Esophagus (tissue), 2 donors: ENCODE data around the gene TBXA2R. TPM values are rescaled to one million over a fixed set of nuclear protein-coding genes. Genes with fewer than 3 reads are reported as not detected.
"Not testable (repeated sequence)": the region's sequence is repeated elsewhere in the genome, so short reads cannot be mapped to it uniquely, and the experiment has no call there.

ENCODE experiments used
- H3K27ac ChIP-seq, 2 donors: one replicate each; pipeline ENCODE4 v1.5.1; 2013; ENCODE audit warnings: low read depth in 2 of 2, mild to moderate bottlenecking in 2 of 2, inconsistent platforms in 1 of 2, low read length in 1 of 2, moderate library complexity in 1 of 2
- H3K27me3 ChIP-seq, 2 donors: one replicate each; pipeline ENCODE4 v1.6.1; 2013; ENCODE audit warnings: low read length in 2 of 2, control low read depth in 1 of 2, mild to moderate bottlenecking in 1 of 2; ENCODE audit not compliant: insufficient read depth in 2 of 2, control insufficient read depth in 1 of 2
- H3K36me3 ChIP-seq, 2 donors: one replicate each; pipeline ENCODE4 v1.6.1; 2013; ENCODE audit warnings: low read length in 1 of 2; ENCODE audit not compliant: control insufficient read depth in 2 of 2, insufficient read depth in 2 of 2
- H3K4me1 ChIP-seq, 2 donors: one replicate each; pipeline ENCODE4 v1.6.1; 2013; ENCODE audit warnings: low read length in 1 of 2; ENCODE audit not compliant: control insufficient read depth in 2 of 2, insufficient read depth in 2 of 2
- H3K4me3 ChIP-seq, 2 donors: one replicate each; pipeline ENCODE4 v1.5.1; 2013; ENCODE audit warnings: low read length in 2 of 2, mild to moderate bottlenecking in 2 of 2, low read depth in 1 of 2, moderate library complexity in 1 of 2
- H3K9me3 ChIP-seq, 2 donors: one replicate each; pipeline ENCODE4 v1.6.1; 2013; ENCODE audit warnings: mild to moderate bottlenecking in 2 of 2, low read depth in 1 of 2, low read length in 1 of 2, moderate library complexity in 1 of 2; ENCODE audit not compliant: control insufficient read depth in 2 of 2, insufficient read depth in 1 of 2
- WGBS, 2 donors: extraction: QIAGEN DNeasy Blood & Tissue Kit; methylation state at CpG; one replicate each; pipeline ENCODE4 v1.1.7; 2013; 5-methylcytosine and 5-hydroxymethylcytosine counted together
- polyA plus RNA-seq, 2 donors: library from polyadenylated mRNA; stranded (reverse); fragments of 200-250 nt; gene quantifications; one replicate each; pipeline ENCODE4 v1.2.3, GENCODE V29; 2013
- donor health status: healthy with polysubstance abuse.
- donor health status: Bipolar disorder and iron deficiency.

The TBXA2R gene
- polyA plus RNA-seq, 2 donors: 0.59 to 0.64 TPM

DNA sequence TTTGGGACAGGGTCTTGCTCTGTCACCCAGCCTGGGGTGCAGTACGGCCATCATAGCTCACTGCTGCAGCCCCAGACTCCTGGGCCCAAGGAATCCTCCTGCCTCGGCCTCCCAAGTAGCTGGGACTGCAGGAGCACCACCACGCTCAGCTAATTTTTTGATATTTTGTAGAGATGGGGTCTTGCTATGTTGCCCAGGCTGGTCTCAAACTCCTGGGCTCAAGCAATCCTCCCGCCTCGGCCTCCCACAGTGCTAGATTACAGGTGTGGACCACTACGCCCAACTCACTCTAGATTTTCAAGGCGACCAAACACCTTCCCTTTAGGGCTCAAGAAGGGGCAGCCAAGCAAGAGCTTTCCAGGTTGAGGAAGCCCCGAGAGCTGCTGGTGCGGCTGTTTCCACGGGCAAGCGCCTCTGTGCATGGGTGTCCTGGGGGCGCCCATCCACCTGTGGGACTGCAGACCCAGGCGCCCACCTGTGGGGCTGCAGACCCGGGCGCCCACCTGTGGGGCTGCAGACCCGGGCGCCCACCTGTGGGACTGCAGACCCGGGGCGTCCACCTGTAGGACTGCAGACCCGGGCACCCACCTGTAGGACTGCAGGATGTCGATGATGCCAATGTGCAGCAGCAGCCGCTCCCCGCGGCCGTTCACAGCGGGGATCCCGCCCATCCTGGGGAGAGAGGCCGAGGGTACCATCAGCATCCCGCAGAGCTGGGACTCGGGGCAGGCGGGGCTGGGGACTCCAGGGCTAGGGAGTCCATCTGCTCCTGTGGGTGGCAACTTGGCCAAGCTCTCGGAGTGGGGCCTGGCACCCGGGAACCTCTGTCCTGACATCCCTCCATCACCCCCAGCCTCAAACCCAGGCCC, 41.6 kb upstream of the TBXA2R start:
- H3K9me3 ChIP-seq: no peaks in the 10 kb centered on the region
- no peak overlapping the region for H3K27ac ChIP-seq
- H3K4me3 ChIP-seq: no peak overlapping the region
- no peaks in the 10 kb centered on the region for H3K27me3 ChIP-seq
- H3K4me1 ChIP-seq: peaks cover 0 to 4% of the 10 kb centered on the region in 2 donors
- H3K36me3 ChIP-seq: peaks cover 5 to 44% of the 10 kb centered on the region in 2 donors
- WGBS, 2 donors: 94% methylated on average over 33 of the region's 33 CpGs

DNA sequence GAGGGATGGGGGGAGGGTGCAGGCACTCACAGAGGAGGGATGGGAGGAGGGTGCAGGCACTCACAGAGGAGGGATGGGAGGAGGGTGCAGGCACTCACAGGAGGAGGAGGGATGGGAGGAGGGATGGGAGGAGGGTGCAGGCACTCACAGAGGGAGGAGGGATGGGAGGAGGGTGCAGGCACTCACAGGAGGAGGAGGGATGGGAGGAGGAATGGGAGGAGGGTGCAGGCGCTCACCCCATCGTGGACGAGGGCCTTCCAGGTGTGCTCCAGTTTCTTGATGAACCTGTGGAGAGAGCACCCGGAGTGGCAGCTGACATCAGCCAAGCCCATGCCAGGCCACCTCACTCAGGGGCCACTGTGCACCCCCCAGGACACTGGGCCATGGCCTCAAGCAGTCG, 40.4 kb upstream of the TBXA2R start:
- 87 to 95% methylated on average over 5 of the region's 5 CpGs for WGBS, 2 donors
- H3K27me3 ChIP-seq, H3K27ac ChIP-seq, H3K4me3 ChIP-seq, H3K4me1 ChIP-seq, H3K9me3 ChIP-seq: not testable (repeated sequence)
- H3K36me3 ChIP-seq: peaks cover 5 to 50% of the 10 kb centered on the region in 2 donors

DNA sequence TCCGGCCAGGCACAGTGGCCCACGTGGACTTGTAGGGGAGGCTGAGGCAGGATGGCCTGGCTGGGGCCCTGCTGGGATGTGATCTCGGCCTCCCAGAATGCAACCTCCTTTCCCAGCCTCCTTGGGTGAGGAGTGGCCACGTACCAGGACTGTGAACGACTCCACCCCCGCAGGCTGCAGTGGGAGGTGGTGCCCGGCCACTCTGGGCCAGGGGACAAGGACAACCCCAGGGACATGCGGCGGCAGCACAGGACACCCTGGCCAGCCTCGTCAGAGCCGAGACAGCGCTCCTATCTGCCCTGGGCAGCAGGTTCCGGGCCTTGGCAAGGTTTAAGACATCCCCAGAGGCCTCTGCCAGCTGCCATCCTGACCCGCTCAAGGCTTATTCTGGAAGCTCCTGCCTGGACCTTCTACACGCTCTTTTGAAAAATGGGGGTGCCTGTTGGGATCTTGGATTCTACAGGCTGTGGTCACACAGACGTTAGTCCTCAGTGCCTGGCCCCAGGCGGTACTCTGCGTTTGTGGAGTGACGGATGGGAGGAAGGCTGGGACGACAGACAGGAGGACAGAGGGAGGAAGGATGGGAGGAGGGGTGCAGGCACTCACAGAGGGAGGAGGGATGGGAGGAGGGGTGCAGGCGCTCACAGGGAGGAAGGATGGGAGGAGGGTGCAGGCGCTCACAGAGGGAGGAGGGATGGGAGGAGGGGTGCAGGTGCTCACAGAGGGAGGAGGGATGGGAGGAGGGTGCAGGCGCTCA, 39.8 kb upstream of the TBXA2R start:
- Histone ChIP-seq H3K4me3 (no peak overlapping the region), H3K27ac (no peak overlapping the region), H3K9me3 (no peaks in the 10 kb centered on the region), H3K4me1 (peaks cover 0 to 4% of the 10 kb centered on the region in 2 donors), H3K27me3 (no peaks in the 10 kb centered on the region), H3K36me3 (peaks cover 5 to 47% of the 10 kb centered on the region in 2 donors)
- 88 to 90% methylated on average over 23 of the region's 23 CpGs for whole genome bisulfite sequencing, 2 donors

DNA sequence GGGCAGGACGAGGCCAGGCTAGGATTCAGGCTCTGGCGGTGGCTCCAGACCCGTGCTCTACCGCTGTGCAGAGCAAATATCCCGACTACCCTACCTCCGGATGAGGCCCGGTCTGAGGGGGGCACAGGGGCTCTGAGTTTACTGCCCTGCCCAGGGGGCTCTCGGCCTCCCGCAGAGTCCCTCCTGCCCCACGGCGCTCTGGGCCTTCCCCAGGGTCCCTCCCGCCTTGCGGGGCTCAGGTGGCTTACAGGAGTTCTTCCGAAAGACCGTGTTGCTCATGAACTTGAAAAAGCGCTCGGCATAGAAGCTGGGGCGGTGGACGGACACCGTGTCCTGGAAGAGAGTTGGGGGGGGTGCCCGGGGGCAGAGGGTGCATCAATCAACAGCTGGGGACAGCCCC, 39.1 kb upstream of the TBXA2R start:
- no peak overlapping the region for H3K4me3 ChIP-seq
- no peak overlapping the region for H3K27ac ChIP-seq
- peaks cover 0 to 4% of the 10 kb centered on the region in 2 donors for H3K4me1 ChIP-seq
- no peaks in the 10 kb centered on the region for H3K9me3 ChIP-seq
- 90 to 91% methylated on average over 21 of the region's 21 CpGs for WGBS, 2 donors
- peaks cover 5 to 44% of the 10 kb centered on the region in 2 donors for H3K36me3 ChIP-seq
- no peaks in the 10 kb centered on the region for H3K27me3 ChIP-seq

DNA sequence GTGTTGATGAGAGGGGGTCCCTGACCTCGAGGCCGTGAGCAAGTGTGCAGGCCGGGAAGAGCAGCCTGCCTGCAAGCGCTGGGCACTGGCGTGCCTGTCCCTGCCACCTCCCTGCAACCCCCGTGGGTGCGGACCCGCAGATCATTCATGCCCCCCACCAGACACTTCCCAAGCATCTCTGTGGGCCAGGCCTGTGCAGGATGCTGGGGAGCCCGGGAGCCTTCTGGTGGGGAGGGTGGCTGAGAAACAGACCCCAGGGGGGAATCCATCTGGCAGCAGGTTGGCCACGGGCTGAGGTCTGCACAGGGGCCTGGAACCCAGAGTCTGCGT, 38.4 kb upstream of the TBXA2R start:
- WGBS, 2 donors: 73 to 74% methylated on average over 11 of the region's 11 CpGs
- Histone ChIP-seq H3K27me3 (no peaks in the 10 kb centered on the region), H3K9me3 (no peaks in the 10 kb centered on the region), H3K36me3 (peaks cover 5 to 41% of the 10 kb centered on the region in 2 donors), H3K4me3 (no peak overlapping the region), H3K4me1 (peaks cover 0 to 4% of the 10 kb centered on the region in 2 donors), H3K27ac (no peak overlapping the region)

DNA sequence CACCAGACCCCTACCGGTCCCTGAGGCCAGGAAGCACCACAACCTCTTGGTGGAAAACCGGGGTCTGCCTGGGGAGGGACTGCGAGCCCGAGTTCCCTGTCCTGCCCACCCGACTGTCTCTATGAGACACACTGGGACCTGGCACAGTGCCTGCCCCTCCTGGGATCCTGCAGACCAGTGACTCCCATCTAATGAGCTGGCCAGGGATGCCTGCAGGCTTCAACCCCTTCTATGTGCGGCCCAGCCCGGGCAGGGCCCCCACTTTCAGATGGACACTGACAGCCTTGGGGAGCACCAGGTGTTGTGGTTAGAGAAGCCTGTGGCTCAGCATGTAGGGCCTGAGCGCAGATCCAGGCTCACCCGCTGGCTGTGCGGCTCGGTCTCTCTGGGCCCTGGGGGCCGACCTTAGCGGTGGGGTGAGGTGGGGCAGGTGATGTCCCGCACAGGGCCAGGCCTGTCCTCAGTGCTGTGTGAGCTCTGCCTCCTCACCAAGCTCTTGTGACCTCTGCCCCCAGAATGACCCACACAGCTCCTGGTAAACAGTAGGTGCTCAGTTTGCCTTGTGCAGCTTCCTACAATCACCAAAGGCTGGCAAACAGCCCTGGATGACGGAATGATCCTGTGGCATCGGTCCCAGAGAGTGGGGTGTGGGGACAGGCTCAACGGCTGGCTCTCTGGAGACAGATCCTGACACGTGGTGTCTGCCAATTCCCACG, 37.8 kb upstream of the TBXA2R start:
- 73 to 77% methylated on average over 19 of the region's 19 CpGs for WGBS, 2 donors
- H3K4me3 ChIP-seq: no peak overlapping the region
- H3K27me3 ChIP-seq: no peaks in the 10 kb centered on the region
- H3K9me3 ChIP-seq: no peaks in the 10 kb centered on the region
- no peak overlapping the region for H3K27ac ChIP-seq
- peaks cover 0 to 4% of the 10 kb centered on the region in 2 donors for H3K4me1 ChIP-seq
- peaks cover 5 to 43% of the 10 kb centered on the region in 2 donors for H3K36me3 ChIP-seq

DNA sequence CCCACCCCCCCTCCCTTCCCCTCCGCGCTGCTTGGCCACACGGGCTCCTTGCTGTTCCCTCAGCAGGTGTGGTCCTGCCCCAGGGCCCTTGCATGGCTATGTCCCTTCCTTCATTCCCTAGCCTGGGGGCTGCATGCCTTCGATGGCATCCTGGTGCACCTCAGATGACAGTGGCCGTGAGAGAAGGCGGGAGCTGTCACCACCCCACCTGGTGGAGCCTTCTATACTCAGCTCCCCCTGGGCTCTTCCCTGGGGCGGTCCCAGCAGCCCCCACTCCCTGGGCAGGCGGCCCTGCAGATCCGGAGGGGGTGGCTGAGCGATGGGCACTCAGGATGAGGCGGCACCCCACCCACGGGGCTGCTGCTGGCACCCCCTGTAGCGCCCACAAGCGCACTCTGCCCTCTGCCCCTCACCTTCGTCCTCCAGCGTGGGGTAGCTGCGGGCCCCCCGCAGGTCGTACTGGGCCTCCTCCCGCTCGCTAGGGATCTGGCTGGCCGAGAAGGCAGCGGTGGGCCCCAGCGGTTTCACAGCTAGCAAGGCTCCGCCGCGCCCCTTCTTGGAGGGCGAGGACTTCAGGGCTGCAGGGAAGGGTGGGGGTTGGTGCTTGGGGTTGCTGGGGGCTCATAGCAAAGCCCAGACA, 37.1 kb upstream of the TBXA2R start:
- Histone ChIP-seq H3K9me3 (no peaks in the 10 kb centered on the region), H3K27me3 (no peaks in the 10 kb centered on the region), H3K36me3 (peaks cover 4 to 43% of the 10 kb centered on the region in 2 donors), H3K27ac (no peak overlapping the region), H3K4me3 (no peak overlapping the region), H3K4me1 (peaks cover 0 to 4% of the 10 kb centered on the region in 2 donors)
- WGBS, 2 donors: 93 to 94% methylated on average over 28 of the region's 28 CpGs

DNA sequence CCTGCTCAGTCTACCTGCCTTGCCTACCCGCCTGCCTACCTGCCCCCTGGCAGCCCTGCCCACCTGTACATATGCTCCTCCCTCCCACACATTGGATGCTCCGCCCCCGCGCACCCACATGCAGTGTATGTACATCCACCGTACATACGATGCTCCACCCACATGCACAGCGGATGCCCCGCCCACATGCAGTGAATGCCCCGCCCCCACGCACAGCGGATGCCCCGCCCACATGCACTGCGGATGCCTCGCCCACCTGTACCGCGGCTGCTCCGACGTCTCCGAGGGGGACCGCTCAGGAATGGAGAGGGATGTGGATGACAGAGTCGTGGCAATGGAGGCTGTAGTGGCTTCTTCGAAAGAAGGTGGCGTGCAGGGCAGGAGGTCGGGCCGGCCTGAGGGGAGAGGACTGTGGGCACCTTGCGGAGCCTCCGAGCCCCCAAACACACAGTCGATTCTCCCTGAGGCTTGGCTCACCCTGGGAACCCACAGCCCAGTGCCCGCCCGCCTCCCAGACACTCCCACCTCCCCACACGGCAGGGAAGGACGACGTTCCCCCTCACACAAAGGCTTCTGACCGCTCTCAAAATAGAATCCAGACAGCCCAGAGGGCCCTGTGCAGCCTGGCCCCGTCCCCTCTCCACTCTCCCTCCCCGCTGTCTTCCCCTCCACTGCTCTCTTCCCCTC, 36.5 kb upstream of the TBXA2R start:
- Histone ChIP-seq H3K4me3 (no peak overlapping the region), H3K4me1 (peaks cover 0 to 4% of the 10 kb centered on the region in 2 donors), H3K36me3 (peaks cover 0 to 43% of the 10 kb centered on the region in 2 donors), H3K9me3 (no peaks in the 10 kb centered on the region), H3K27me3 (no peaks in the 10 kb centered on the region), H3K27ac (no peak overlapping the region)
- WGBS, 2 donors: 90 to 92% methylated on average over 36 of the region's 36 CpGs

DNA sequence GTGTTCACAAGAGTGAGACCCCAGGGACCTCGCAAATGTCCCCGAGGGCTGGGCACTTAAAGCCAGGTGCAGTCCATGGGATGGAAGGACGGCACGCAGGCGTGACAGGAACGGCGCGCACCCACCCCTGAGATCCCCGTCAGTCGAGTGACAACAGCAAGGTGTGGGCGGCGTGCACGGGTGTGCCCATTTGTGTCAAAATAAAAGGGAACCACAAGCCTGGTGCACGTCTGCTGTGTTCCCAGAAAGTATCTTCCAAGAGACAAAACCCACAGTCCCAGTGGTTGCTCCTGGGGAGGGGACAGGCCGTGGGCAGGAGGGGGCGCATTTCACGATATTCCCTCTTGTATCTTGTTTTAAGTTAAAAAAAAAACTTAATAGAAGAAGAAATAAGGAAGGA, 35.6 kb upstream of the TBXA2R start:
- Histone ChIP-seq H3K4me1 (peaks cover 0 to 4% of the 10 kb centered on the region in 2 donors), H3K4me3 (no peak overlapping the region), H3K36me3 (peaks cover 0 to 42% of the 10 kb centered on the region in 2 donors), H3K9me3 (no peaks in the 10 kb centered on the region), H3K27me3 (no peaks in the 10 kb centered on the region), H3K27ac (no peak overlapping the region)
- WGBS, 2 donors: 91 to 92% methylated on average over 17 of the region's 17 CpGs
